ENCODE measurements around the gene SLC5A2. TPM values are rescaled to one million over a fixed set of nuclear protein-coding genes. Genes with fewer than 3 reads are reported as not detected.
"Not testable (repeated sequence)": the region's sequence is repeated elsewhere in the genome, so short reads cannot be mapped to it uniquely, and the experiment has no call there.

SLC5A2 gene
- polyA plus RNA-seq (ENCODE audit: insufficient read length): 7.8 TPM

- no peak for DNase-seq
Observed at GRCh38 chr16:31483081-31483480, at the start of gene SLC5A2. TSS of gene SLC5A2 (plus strand) at chr16:31483123. CDS start at chr16:31483137, 14 bp downstream.

GRCh38 chr16:31435341-31436220, 47.3 kb upstream of the SLC5A2 start:
- no peak for DNase-seq

DNA sequence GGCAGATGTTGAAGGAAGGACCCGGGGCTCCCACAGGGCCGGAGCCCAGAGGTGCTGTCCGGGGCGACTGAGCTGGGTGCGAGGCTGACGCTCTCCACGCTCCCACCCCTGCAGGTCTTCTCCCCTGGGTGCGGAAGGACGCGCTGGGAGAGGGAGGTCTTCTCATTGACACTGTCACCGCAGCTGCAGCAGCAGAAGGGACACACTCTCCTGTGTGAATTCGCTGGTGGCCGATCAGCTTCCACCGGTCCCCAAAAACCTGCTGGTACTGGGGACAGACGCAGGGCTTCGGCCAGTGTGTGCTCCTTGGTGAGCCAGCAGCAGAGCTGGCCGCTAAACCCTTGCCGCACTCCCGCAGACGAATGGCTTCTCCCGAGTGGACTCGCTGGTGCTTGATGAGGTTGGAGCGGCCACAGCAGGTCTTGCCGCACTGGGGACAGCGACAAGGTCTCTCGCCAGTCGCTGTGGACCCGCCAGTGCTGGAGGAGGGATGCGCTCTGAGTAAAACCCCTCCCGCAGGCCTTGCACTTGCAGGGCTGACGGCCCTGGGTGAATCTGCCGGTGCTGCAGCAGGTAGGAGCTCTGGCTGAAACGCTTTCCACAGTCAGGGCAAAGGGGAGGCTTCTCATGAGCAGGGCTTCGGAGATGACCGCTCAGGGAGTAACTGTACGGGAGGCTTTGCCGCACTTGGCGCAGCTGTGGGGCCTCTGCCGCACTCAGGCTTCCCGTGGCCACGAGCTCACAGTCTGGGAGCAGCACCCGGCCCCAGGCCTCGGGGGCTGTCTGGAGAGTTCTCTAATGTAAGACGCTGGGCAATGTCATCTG, 46.5 kb upstream of the SLC5A2 start:
- no peak for DNase-seq

- no peak for DNase-seq
Observed at GRCh38 chr16:31438414-31438813, 44.5 kb upstream of the SLC5A2 start.

DNA sequence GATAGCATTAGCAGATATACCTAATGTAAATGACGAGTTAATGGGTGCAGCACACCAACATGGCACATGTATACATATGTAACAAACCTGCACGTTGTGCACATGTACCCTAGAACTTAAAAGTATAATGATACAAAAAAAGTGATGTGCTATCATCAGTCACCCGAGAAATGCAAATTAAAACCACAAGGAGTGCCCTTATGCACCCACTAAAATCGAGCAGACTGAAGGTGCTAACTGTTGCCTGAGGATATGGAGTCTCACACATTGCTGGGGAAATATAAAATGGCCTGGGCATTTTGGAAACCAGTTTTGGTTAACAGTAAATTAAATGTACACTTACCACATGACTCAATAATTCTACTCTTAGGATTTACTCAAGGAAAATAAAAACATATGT, 43.9 kb upstream of the SLC5A2 start:
- DNase-seq: not testable (repeated sequence)

DNA sequence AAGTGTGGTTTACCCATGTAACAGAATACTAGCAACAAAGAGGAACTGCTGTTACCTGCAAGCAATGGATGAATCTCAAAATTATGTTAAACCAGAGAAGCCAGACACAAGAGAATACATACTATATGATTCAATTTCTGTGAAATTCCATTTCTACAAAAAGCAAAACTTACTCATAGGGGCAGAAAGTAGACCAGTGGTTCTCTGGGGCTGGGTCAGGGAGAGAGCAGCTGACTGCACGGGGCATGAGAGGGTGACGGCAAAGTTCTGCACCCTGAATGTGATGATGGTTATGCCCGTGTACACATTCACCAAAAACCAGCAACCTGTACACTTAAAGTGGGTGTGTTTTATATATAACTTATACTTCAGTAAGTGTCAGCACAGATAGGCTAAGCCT, 43.4 kb upstream of the SLC5A2 start:
- no peak for DNase-seq

DNA sequence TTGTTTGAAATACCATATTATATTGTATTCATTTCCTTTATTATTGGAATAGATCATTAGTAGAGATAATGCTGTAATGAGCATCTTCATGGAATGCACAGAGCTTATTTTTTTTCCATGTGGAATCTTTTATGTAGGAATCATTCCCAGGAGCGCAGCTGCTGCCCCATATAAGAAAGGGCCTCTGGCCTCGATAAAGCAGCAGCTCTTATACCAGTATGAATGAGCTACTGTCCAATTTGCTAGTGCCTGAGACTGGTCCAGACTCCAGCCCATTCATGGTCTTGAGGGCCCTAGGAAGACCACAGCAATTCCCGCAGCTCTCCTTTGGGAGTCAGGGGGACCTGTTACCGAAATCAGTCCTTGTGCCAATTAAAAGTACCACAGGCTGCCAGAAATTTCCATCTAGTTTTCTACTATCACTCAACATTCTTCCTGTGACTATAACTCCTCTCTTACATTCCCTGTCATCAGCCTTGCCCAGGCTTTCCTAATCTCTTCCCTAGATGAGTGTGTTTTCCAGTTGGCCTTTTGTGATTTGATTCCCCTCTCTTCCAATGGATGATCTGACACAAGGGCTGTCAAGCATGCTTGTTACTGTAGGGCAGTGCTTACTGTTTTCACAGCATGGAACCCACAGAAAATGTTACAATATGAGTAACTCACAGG, 42.3 kb upstream of the SLC5A2 start:
- DNase-seq: no peak

GRCh38 chr16:31441956-31442355, 41.0 kb upstream of the SLC5A2 start:
- no peak for DNase-seq

GRCh38 chr16:31445931-31446330, 37.0 kb upstream of the SLC5A2 start:
- DNase-seq: not testable (repeated sequence)

GRCh38 chr16:31451201-31451600, 31.7 kb upstream of the SLC5A2 start:
- DNase-seq: no peak

- no peak for DNase-seq
Observed at GRCh38 chr16:31451681-31452351, 31.1 kb upstream of the SLC5A2 start.

DNA sequence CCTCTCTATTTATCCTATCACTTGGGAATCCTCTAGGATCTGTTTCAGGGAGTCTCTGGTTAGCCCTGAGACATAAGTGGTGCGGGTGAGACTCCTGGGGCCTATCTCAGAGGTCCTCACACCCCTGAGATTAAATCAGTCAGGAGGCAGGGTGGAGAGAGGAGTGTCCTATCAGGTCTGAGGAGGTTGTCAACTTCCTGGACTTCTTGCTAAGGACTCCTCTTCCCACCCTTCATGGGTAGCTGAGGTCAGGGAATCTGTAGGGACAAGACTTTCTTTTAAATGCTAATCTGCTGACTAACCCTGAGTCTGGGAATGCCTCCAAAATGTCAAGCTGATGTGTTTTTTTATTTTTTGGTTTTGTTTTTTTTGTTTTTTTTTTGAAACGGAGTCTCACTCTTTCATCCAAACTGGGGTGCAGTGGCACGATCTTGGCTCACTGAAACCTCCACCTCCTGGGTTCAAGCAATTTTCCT, 30.3 kb upstream of the SLC5A2 start:
- DNase-seq: no peak

DNA sequence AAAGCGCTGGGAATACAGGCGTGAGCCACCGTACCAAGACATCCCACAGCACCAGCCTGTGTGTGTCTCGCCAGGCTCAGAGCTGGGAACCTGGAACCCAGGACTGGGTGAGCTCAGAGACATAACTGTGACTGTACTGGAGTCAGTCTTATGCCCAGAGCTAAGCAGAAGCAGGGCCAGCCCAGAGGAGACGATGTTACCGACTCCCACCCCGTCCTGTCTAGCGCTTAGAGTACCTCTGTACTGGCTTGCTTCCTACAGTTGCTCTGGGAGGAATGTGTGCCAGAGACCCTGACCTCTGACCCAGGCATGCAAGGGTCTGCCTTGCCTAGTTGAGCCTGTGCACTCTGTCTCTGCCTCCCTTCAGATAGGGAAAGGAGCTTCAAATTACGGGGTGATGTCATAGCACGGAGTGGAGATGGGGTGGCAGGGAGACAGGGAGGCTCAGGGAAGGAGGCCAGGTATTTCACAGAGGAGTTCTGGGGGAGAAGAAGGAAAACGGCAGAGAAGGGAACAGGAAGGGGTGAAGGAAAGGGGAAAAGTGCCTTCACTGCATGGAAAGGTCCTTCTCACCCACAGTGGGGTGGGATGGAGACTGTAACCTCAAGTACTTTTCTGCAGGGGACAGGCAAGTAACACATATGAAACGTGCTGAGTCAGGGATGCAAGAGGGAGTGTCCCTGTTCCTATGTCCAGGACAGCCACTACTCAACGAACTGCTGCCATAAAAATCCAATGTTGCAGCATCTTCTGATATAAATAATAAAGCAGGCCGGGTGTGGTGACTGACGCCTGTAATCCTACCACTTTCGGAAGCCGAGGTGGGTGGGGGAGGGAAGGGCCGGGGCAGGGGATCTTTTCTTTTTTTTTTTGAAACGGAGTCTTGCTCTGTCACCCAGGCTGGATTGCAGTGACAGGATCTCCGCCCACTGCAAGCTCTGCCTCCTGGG, 29.4 kb upstream of the SLC5A2 start:
- DNase-seq: no peak

DNA sequence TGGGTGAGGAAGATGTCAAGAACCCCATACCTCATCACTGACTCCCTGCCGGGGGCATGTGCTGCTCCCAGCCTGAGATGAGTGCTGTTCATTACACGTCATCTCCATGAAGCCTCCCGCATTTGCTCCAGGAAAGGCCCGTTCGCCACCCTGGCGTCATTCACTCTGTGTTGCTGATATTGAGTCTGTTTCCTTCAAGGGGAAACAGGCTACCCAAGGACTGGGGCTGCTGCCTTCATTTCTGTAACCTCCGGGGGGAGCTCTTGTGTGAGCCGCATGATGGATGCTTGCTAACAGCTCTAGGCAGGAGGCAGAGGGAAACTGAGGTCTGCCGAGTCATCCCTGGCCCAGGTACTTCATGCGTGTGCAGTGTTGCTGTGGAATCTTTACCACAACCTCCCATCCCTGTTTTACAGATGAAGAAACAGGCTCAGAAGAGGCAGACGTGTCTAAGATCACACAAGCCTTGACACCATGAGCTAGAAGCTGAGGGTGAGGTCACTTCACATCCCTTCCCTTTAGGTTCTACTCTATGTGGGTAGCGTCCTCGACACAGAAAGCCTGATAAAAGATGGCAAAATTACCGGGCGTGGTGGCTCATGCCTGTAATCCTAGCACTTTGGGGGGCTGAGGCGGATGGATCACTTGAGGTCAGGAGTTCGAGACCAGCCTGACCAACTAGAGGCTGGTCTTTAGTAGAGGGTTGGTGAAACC, 27.2 kb upstream of the SLC5A2 start:
- no peak for DNase-seq

- DNase-seq: no peak
Observed at GRCh38 chr16:31456988-31457360, 25.9 kb upstream of the SLC5A2 start.

GRCh38 chr16:31458073-31458843, 24.7 kb upstream of the SLC5A2 start:
- no peak for DNase-seq

GRCh38 chr16:31458844-31459686, 23.9 kb upstream of the SLC5A2 start, which contains the start of gene ARMC5:
TSS of gene ARMC5 (plus strand) at chr16:31459501. CDS start at chr16:31459525, 24 bp downstream.
- DNase-seq: peak; percentile 98

All from hindlimb muscle (tissue), 1 donor.